GM06990 (cell line): ENCODE data around the gene C1QB.

ENCODE experiments used
- DNase-seq: peaks from one replicate; pipeline ENCODE4 v3.0.0-alpha.2; 2011; ENCODE audit not compliant: insufficient read length; ENCODE audit errors: extremely low read depth
- H3K27me3 ChIP-seq: replicated peaks from 2 replicates; pipeline ENCODE4 v1.6.0; 2011; ENCODE audit warnings: low read length; ENCODE audit not compliant: control insufficient read depth, insufficient read depth
- H3K36me3 ChIP-seq: 2 replicates; pipeline ENCODE4 v1.5.1; 2011; ENCODE audit warnings: low read length; ENCODE audit not compliant: control insufficient read depth, insufficient read depth
- H3K4me3 ChIP-seq: replicated peaks from 2 replicates; pipeline ENCODE4 v1.5.1; 2011; ENCODE audit warnings: low read depth, mild to moderate bottlenecking, control low read depth, low read length
- CTCF ChIP-seq: IDR thresholded peaks from 2 replicates; pipeline ENCODE4 v1.5.1; 2011; ENCODE audit warnings: low read length, control low read depth, mild to moderate bottlenecking, inconsistent platforms; ENCODE audit not compliant: insufficient read depth, poor library complexity, severe bottlenecking

The C1QB gene

GRCh38 chr1:22696610-22697009 is 43.6 kb downstream of the C1QB start:
- no peak for TF ChIP-seq CTCF
- DNase-seq, result no peak
- H3K4me3 ChIP-seq, result no peak overlapping the region
- no peaks in the 10 kb centered on the region; the same call in 1 of the 2 replicates for H3K27me3 ChIP-seq
- no peaks in the 10 kb centered on the region for H3K36me3 ChIP-seq

GRCh38 chr1:22697980-22698379 is 44.9 kb downstream of the C1QB start:
- Histone ChIP-seq H3K36me3 (no peaks in the 10 kb centered on the region), H3K27me3 (no peaks in the 10 kb centered on the region; the same call in 1 of the 2 replicates)

GRCh38 chr1:22699681-22700520 is 46.9 kb downstream of the C1QB start:
- Histone ChIP-seq H3K4me3 (no peak overlapping the region), H3K27me3 (no peaks in the 10 kb centered on the region; the same call in 1 of the 2 replicates), H3K36me3 (no peaks in the 10 kb centered on the region)
- TF ChIP-seq CTCF, result no peak
- no peak for DNase-seq

More at GRCh38 chr1:22697980-22698379, 44.9 kb downstream of the C1QB start:
- no peak for TF ChIP-seq CTCF
- DNase-seq, result no peak
- H3K4me3 ChIP-seq, result no peak overlapping the region

GRCh38 chr1:22702296-22703085 is 49.5 kb downstream of the C1QB start:
- H3K27me3 ChIP-seq, result no peaks in the 10 kb centered on the region; the same call in 1 of the 2 replicates
- no peak for TF ChIP-seq CTCF

GRCh38 chr1:22704440-22705067 is 51.5 kb downstream of the C1QB start:
- TF ChIP-seq CTCF, result peak; percentile 89
- Histone ChIP-seq H3K27me3 (no peaks in the 10 kb centered on the region; the same call in none of the 2 replicates), H3K4me3 (no peak overlapping the region), H3K36me3 (no peaks in the 10 kb centered on the region)
- no peak for DNase-seq

More at GRCh38 chr1:22702296-22703085, 49.5 kb downstream of the C1QB start:
- no peak overlapping the region for H3K4me3 ChIP-seq
- H3K36me3 ChIP-seq, result no peaks in the 10 kb centered on the region
- DNase-seq, result no peak
